Mesenteric fat pad (tissue), 1 donor: ENCODE results near the gene LRRC61. TPM values are rescaled to one million over a fixed set of nuclear protein-coding genes. Genes with fewer than 3 reads are reported as not detected.
A peak's percentile ranks its signal among the peaks of the same experiment; 100 is the strongest.

ENCODE experiments used
- DNase-seq: peaks from one replicate; pipeline ENCODE4 v3.0.0-alpha.2; 2020; ENCODE audit warnings: low spot score
- total RNA-seq: library from RNA; stranded (reverse); fragmentation: NEBNext Ultra II Directional; extraction: Animal tissue kit (Norgen Biotek cat#: 25700); gene quantifications from one replicate; pipeline ENCODE4 v1.2.1, GENCODE V29; 2021
- donor health status: DM: yes; HTN: yes; CAD: no.

LRRC61 gene
- total RNA-seq, 1 donor from 2014 or later, result 3.9 TPM

GRCh38 chr7:150368884-150369747 lies 46.0 kb downstream of the LRRC61 start:
- no peak for DNase-seq

- DNase-seq, result no peak
These were observed 46.8 kb downstream of the LRRC61 start for GRCh38 chr7:150369748-150370501.

- DNase-seq, result no peak
These were observed 47.5 kb downstream of the LRRC61 start for GRCh38 chr7:150370612-150371071.

DNA sequence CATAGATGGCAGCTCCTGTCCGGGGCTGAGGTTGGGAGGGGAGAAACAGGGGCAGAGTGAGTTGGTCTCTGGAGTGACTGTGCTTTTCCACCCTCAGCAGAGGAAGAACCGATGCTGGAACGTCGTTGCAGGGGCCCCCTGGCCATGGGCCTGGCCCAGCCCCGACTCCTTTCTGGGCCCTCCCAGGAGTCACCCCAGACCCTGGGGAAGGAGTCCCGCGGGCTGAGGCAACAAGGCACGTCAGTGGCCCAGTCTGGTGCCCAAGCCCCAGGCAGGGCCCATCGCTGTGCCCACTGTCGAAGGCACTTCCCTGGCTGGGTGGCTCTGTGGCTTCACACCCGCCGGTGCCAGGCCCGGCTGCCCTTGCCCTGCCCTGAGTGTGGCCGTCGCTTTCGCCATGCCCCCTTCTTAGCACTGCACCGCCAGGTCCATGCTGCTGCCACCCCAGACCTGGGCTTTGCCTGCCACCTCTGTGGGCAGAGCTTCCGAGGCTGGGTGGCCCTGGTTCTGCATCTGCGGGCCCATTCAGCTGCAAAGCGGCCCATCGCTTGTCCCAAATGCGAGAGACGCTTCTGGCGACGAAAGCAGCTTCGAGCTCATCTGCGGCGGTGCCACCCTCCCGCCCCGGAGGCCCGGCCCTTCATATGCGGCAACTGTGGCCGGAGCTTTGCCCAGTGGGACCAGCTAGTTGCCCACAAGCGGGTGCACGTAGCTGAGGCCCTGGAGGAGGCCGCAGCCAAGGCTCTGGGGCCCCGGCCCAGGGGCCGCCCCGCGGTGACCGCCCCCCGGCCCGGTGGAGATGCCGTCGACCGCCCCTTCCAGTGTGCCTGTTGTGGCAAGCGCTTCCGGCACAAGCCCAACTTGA lies 48.2 kb downstream of the LRRC61 start:
- DNase-seq, result peak; percentile 88

DNA sequence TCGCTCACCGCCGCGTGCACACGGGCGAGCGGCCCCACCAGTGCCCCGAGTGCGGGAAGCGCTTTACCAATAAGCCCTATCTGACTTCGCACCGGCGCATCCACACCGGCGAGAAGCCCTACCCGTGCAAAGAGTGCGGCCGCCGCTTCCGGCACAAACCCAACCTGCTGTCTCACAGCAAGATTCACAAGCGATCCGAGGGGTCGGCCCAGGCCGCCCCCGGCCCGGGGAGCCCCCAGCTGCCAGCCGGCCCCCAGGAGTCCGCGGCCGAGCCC lies 48.8 kb downstream of the LRRC61 start:
- DNase-seq, result peak; percentile 86

GRCh38 chr7:150372271-150373048 lies 49.3 kb downstream of the LRRC61 start:
- DNase-seq, result peak; percentile 84

GRCh38 chr7:150373049-150373801 lies 50.1 kb downstream of the LRRC61 start:
- peak; percentile 72 for DNase-seq

- DNase-seq, result no peak
These were observed 50.9 kb downstream of the LRRC61 start for GRCh38 chr7:150374026-150374425.

DNA sequence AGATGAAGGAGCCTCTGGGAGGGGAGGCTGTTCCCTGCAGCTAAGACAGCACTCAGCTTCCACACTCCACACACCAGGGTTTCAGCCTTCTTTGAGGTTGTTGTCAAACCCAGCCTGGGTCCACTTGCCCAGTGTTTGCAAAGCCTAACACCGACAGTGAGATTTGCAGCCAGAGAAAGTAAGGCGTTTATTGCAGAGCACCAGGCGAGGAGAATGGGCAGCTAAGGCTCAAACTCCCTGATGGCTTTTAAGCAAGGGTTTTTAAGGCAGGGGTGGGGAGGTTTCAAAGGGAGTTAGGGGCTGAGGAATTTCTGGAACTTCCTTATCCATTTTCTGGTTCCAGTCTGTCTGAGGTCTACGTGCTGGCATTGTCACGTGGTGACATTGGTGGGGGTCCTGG lies 51.3 kb downstream of the LRRC61 start:
- peak; percentile 35 for DNase-seq

- DNase-seq, result peak; percentile 16
These were observed 52.7 kb downstream of the LRRC61 start for GRCh38 chr7:150375662-150376521.

DNA sequence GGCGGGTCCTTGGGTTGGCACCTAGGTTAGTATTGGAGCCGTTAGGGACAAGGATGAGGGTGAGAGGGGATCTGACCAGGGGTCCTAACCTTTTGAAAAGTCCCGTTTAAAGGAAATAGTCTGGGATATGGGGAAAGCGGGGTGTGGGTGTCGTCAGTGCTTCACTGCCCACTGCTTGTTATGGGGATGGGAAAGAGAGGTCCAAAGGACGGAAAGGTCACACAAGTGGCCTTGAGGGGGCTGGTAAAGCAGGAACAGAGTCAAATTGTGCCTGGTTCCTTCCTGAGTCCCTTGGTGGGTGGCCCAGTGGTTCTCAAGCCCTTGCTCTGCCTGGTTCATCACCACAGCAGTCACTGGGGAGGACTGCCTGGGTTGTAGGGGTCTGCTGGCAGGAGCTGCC lies 53.4 kb downstream of the LRRC61 start:
- no peak for DNase-seq

DNA sequence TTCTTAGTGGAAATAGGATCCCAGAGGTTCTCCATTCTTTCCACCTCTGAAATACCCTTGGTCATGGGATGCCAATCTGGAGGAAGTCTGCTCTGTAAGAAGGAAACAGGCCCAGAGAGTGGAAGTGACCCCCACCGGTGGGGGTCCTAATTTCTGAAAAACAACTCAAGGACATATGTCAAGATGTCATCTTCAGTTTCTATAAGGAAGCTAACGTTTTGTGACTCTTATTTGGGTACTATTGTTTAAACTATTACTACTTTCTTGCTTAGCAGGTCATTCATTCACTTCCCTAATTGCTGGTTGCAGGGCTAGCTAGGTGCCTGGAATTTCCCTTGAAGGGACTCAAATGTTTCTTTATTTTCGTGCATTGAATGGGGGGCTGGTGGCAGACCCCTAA lies 54.0 kb downstream of the LRRC61 start:
- no peak for DNase-seq

GRCh38 chr7:150377635-150378034 lies 54.5 kb downstream of the LRRC61 start:
- no peak for DNase-seq

DNA sequence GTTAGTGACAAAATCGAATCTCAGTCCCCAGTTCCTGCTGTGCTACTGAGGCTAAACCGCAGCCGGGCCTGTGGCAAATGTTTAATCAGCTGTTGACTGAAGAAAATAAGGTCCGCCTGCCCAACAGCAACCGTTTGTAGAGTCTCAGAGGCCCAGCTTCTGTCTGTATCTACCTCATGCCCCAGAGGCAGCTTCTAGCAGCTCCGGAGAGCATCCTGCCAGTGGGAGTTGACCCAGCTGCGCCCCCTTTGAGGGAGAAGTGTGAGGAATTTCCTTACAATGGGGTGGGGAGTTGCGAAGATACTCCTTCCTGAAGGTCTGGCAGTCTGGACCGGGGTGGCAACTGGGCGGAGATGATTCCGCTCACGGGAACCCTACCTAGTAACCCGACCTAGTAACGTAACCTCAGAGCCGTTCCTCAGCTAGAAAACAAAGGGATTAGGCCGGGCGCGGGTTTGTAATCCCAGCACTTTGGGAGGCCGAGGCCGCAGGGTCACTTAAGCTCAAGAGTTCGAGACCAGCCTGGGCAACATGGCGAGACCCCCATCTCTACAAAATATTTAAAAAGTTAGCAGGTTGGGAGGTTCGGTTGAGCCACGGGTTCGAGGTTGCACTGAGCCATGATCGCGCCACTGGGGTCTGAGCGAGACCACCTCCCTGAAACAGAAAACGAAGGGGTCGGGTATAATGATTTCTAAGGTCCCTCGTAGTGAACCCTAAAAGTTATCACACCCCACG lies 55.1 kb downstream of the LRRC61 start:
- no peak for DNase-seq

- DNase-seq, result peak; percentile 99
These were observed 55.8 kb downstream of the LRRC61 start, which contains the start of gene ZNF775 for GRCh38 chr7:150378853-150379440. ZNF775 (plus strand) TSS chr7:150379330; CDS start chr7:150388471, 9,141 bp downstream.

DNA sequence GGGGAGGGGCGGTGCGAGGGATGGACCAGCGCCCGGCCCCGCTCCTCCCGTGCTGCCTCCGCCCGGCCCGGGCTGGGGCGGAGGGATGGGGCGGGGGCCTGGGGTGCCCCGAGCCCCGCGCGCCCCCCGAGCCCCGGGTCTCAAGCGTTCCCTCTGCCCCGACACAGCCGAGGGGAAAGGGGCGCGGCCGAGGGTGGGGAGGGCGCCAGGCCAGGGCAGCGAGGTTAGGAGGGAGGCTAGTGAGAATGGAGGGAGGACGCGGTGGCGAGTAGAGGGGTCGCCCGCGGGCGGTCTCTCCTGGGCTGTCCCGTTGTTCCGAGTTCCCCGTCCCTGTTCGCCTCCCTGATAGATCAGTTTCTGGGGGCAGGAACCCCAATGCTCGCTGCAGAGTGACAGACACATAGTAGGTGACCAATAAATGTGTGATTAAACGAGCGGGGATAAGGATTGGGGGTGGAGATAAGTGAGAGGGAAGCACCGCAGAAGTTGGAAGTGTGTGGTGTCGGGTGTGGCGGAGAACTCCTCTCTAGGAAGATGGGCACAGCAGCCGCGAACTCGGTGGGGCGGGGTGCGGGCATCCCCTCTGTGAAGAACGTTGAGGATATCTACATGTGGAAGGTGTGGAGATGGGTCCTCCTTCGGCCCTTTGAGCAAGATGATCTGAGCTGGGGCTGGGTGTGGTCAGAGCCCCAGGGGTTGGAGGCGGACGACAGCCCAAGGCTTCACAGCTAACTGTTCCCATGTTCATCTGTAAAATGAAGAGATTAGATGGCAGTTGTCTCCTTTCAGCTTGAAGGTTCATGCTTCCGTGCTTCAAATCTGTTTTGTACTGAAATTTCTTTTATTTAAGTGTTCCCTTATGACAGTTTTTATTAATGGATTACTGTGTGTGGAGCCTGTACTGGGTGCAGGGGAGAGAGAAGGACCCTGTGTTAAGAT lies 56.6 kb downstream of the LRRC61 start:
- DNase-seq, result peak; percentile 90

DNA sequence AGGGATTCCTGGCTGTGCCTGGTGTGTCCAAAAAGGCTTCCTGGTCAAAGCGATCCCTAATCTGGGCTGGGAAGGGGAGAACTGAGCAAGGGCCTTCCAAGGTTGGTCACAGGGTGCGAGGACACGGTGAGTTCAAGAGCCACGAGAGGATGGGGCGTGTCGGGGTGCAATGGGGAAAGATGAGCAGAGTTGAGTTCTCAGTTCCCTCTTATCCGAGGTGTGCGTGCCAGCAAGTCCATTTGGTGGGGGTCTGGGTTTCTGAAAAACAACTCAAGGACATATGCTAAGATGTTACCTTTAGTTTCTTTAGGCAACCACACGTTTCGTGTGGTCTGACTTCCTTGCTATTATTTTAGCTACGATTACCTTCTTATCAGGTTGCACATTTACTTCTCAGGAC lies 57.3 kb downstream of the LRRC61 start:
- DNase-seq, result peak; percentile 39
